HEK293 (cell line): ENCODE results near the gene SLC46A1.

Experiments used
- BCL11A ChIP-seq: fragments of 450-650 bp; formaldehyde crosslinking; IDR thresholded peaks from 2 replicates; pipeline ENCODE4 v1.5.1; 2016; ENCODE audit warnings: low read depth, missing biosample characterization, missing genetic modification characterization
- GLI2 ChIP-seq: fragments of 450-650 bp; formaldehyde crosslinking; IDR thresholded peaks from 2 replicates; pipeline ENCODE4; 2017; ENCODE audit warnings: missing biosample characterization, missing genetic modification characterization, low read depth, borderline replicate concordance
- GLIS1 ChIP-seq: fragments of 450-650 bp; formaldehyde crosslinking; IDR thresholded peaks from 2 replicates; pipeline ENCODE4 v1.5.1; 2016; ENCODE audit warnings: missing biosample characterization, missing genetic modification characterization
- GLIS2 ChIP-seq: fragments of 450-650 bp; formaldehyde crosslinking; IDR thresholded peaks from 2 replicates; pipeline ENCODE4 v1.5.1; 2016; ENCODE audit warnings: missing biosample characterization, missing genetic modification characterization
- HOXD13 ChIP-seq: sonication (generic); formaldehyde crosslinking; IDR thresholded peaks from 2 replicates; pipeline ENCODE4 v1.8.0; 2022; ENCODE audit warnings: missing genetic modification reagents, borderline replicate concordance
- KLF9 ChIP-seq: fragments of 450-650 bp; formaldehyde crosslinking; IDR thresholded peaks from 2 replicates; pipeline ENCODE4 v1.5.1; 2016; ENCODE audit warnings: missing biosample characterization, missing genetic modification characterization, low read depth
- MZF1 ChIP-seq: fragments of 450-650 bp; formaldehyde crosslinking; IDR thresholded peaks from 2 replicates; pipeline ENCODE4 v1.5.1; 2017; ENCODE audit warnings: missing biosample characterization, missing genetic modification characterization, borderline replicate concordance
- RBAK ChIP-seq: fragments of 450-650 bp; formaldehyde crosslinking; IDR thresholded peaks from 2 replicates; pipeline ENCODE4 v1.5.1; 2016; ENCODE audit warnings: missing biosample characterization, missing genetic modification characterization
- YY1 ChIP-seq: fragments of 450-650 bp; formaldehyde crosslinking; IDR thresholded peaks from 2 replicates; pipeline ENCODE4 v1.5.1; 2018; ENCODE audit warnings: missing biosample characterization, missing genetic modification characterization
- ZBTB1 ChIP-seq: fragments of 450-650 bp; formaldehyde crosslinking; IDR thresholded peaks from 2 replicates; pipeline ENCODE4 v1.5.1; 2016; ENCODE audit warnings: missing biosample characterization, missing genetic modification characterization
- ZBTB48 ChIP-seq: fragments of 450-650 bp; formaldehyde crosslinking; IDR thresholded peaks from 2 replicates; pipeline ENCODE4 v1.5.1; 2016; ENCODE audit warnings: missing biosample characterization, missing genetic modification characterization
- ZFHX2 ChIP-seq: fragments of 450-650 bp; formaldehyde crosslinking; conservative IDR thresholded peaks from 2 replicates; pipeline ENCODE4 v1.5.1; 2016; ENCODE audit warnings: missing biosample characterization, missing genetic modification characterization
- ZNF10 ChIP-seq: fragments of 450-650 bp; formaldehyde crosslinking; IDR thresholded peaks from 2 replicates; pipeline ENCODE4 v1.5.1; 2017; ENCODE audit warnings: missing biosample characterization, missing genetic modification characterization
- ZNF138 ChIP-seq: fragments of 450-650 bp; formaldehyde crosslinking; IDR thresholded peaks from 2 replicates; pipeline ENCODE4 v1.5.1; 2016; ENCODE audit warnings: missing biosample characterization, missing genetic modification characterization, borderline replicate concordance
- ZNF184 ChIP-seq: fragments of 450-650 bp; IDR thresholded peaks from 2 replicates; pipeline ENCODE4 v1.5.1; 2018; ENCODE audit warnings: missing biosample characterization, mild to moderate bottlenecking, missing genetic modification characterization
- ZNF211 ChIP-seq: fragments of 450-650 bp; formaldehyde crosslinking; IDR thresholded peaks from 2 replicates; pipeline ENCODE4 v1.5.1; 2016; ENCODE audit warnings: low read depth, missing biosample characterization, missing genetic modification characterization
- ZNF274 ChIP-seq, 2 experiments: fragments of 200-500 bp in 1 of 2; fragments of 450-650 bp in 1 of 2; sonication (Bioruptor generic) in 1 of 2; formaldehyde crosslinking in 1 of 2; IDR thresholded peaks; 2 replicates each; pipeline versions ENCODE4 v1.5.1 to v1.6.1; 2014 to 2016; ENCODE audit warnings: borderline replicate concordance in 1 of 2, inconsistent platforms in 1 of 2, low read length in 1 of 2, missing biosample characterization in 1 of 2, missing genetic modification characterization in 1 of 2
- ZNF335 ChIP-seq: fragments of 450-650 bp; formaldehyde crosslinking; conservative IDR thresholded peaks from 2 replicates; pipeline ENCODE4 v1.5.1; 2016; ENCODE audit warnings: missing biosample characterization, missing genetic modification characterization
- ZNF391 ChIP-seq: fragments of 450-650 bp; formaldehyde crosslinking; IDR thresholded peaks from 2 replicates; pipeline ENCODE4 v1.5.1; 2016; ENCODE audit warnings: low read depth, missing biosample characterization, missing genetic modification characterization, borderline replicate concordance
- ZNF404 ChIP-seq: fragments of 450-650 bp; formaldehyde crosslinking; IDR thresholded peaks from 2 replicates; pipeline ENCODE4 v1.5.1; 2017; ENCODE audit warnings: missing biosample characterization, missing genetic modification characterization
- ZNF433 ChIP-seq: fragments of 450-650 bp; formaldehyde crosslinking; IDR thresholded peaks from 2 replicates; pipeline ENCODE4 v1.5.1; 2016; ENCODE audit warnings: missing biosample characterization, missing genetic modification characterization, low read depth
- ZNF544 ChIP-seq: fragments of 450-650 bp; formaldehyde crosslinking; IDR thresholded peaks from 2 replicates; pipeline ENCODE4 v1.5.0; 2017; ENCODE audit warnings: missing biosample characterization, missing genetic modification characterization
- ZNF560 ChIP-seq: fragments of 450-650 bp; formaldehyde crosslinking; IDR thresholded peaks from 2 replicates; pipeline ENCODE4 v1.5.1; 2017; ENCODE audit warnings: missing biosample characterization, missing genetic modification characterization, borderline replicate concordance
- ZNF776 ChIP-seq: fragments of 450-650 bp; formaldehyde crosslinking; IDR thresholded peaks from 2 replicates; pipeline ENCODE4 v1.5.0; 2017; ENCODE audit warnings: missing biosample characterization, missing genetic modification characterization, borderline replicate concordance
- ZNF792 ChIP-seq: fragments of 450-650 bp; formaldehyde crosslinking; IDR thresholded peaks from 2 replicates; pipeline ENCODE4 v1.5.1; 2016; ENCODE audit warnings: missing biosample characterization, missing genetic modification characterization
- ZSCAN23 ChIP-seq: fragments of 450-650 bp; formaldehyde crosslinking; IDR thresholded peaks from 2 replicates; pipeline ENCODE4 v1.5.1; 2016; ENCODE audit warnings: missing biosample characterization, missing genetic modification characterization
- ZXDB ChIP-seq: fragments of 450-650 bp; formaldehyde crosslinking; IDR thresholded peaks from 2 replicates; pipeline ENCODE4 v1.5.1; 2016; ENCODE audit warnings: missing biosample characterization, missing genetic modification characterization
- TF ChIP-seq, protein P1 (sequence below): fragments of 450-650 bp; formaldehyde crosslinking; IDR thresholded peaks from 2 replicates; pipeline ENCODE4 v1.5.1; 2016; ENCODE audit warnings: missing biosample characterization, missing genetic modification characterization
- TF ChIP-seq, protein P2 (sequence below): fragments of 450-650 bp; formaldehyde crosslinking; IDR thresholded peaks from 2 replicates; pipeline ENCODE4 v1.5.1; 2016; ENCODE audit warnings: missing biosample characterization, missing genetic modification characterization
- TF ChIP-seq, protein P3 (sequence below): fragments of 450-650 bp; formaldehyde crosslinking; IDR thresholded peaks from 2 replicates; pipeline ENCODE4 v1.5.1; 2016; ENCODE audit warnings: missing biosample characterization, missing genetic modification characterization
- TF ChIP-seq, protein P4 (sequence below): fragments of 450-650 bp; formaldehyde crosslinking; IDR thresholded peaks from 2 replicates; pipeline ENCODE4 v1.5.1; 2017; ENCODE audit warnings: missing biosample characterization, missing genetic modification characterization

Gene SLC46A1

DNA sequence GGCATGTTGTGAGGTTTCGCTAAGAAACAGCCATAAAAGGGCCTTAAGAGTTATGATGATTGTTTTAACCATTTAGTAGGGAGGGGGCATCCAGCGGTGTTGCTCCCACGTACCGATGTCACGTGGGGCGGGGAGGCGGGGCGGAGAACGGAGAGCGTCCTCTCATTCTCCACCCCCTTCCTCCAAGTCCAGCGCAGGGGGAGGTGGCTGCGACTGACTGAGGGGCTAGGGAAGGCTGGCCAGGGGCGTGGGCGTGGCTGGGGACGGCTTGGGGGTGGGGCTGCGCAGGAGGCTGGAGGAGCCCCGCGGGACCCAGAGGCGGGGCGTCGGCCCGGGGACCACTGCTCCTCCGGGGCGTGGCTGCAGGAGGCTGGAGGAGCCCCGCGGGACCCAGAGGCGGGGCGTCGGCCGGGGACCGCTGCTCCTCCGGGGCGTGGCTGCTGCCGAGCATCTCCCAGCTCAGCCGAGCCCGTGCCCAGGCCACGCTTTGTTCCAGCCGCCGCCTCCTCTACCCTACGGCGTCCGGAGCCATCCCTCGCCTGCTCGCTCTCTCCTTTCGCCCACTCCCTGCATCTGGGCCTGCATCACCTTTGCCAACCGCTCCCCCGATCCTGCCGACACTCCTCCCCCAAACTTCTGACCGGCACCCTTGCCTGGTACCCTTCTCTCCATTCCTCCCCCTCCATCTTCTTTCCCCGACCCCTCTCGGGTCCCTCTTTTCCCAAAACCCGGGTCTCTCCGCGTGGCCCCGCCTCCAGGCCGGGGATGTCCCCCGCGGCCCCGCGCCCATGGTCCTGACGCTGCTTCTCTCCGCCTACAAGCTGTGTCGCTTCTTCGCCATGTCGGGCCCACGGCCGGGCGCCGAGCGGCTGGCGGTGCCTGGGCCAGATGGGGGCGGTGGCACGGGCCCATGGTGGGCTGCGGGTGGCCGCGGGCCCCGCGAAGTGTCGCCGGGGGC is 34.5 kb downstream of the SLC46A1 start, which contains the start of gene SARM1 (continued):
- TF ChIP-seq, protein P1, sequence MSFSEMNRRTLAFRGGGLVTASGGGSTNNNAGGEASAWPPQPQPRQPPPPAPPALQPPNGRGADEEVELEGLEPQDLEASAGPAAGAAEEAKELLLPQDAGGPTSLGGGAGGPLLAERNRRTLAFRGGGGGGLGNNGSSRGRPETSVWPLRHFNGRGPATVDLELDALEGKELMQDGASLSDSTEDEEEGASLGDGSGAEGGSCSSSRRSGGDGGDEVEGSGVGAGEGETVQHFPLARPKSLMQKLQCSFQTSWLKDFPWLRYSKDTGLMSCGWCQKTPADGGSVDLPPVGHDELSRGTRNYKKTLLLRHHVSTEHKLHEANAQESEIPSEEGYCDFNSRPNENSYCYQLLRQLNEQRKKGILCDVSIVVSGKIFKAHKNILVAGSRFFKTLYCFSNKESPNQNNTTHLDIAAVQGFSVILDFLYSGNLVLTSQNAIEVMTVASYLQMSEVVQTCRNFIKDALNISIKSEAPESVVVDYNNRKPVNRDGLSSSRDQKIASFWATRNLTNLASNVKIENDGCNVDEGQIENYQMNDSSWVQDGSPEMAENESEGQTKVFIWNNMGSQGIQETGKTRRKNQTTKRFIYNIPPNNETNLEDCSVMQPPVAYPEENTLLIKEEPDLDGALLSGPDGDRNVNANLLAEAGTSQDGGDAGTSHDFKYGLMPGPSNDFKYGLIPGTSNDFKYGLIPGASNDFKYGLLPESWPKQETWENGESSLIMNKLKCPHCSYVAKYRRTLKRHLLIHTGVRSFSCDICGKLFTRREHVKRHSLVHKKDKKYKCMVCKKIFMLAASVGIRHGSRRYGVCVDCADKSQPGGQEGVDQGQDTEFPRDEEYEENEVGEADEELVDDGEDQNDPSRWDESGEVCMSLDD (tag by site-specific recombination): peak; percentile 84
- TF ChIP-seq ZBTB1 (no peak), ZNF335 (tag by site-specific recombination) (peak; percentile 98), ZNF184 (tag by site-specific recombination) (no peak; the same call in 1 of the 2 replicates), GLIS1 (tag by site-specific recombination) (peak; percentile 74), BCL11A (tag by site-specific recombination) (no peak), HOXD13 (no peak), ZNF404 (tag by site-specific recombination) (no peak), ZNF433 (tag by site-specific recombination) (no peak), ZNF10 (tag by site-specific recombination) (no peak; the same call in 1 of the 2 replicates), RBAK (tag by site-specific recombination) (no peak), MZF1 (tag by site-specific recombination) (no peak; the same call in 1 of the 2 replicates), ZSCAN23 (tag by site-specific recombination) (peak; percentile 72; the same call in 1 of the 2 replicates), GLI2 (no peak), ZNF391 (tag by site-specific recombination) (0 out of 2 replicates have a peak, but pooled peaks have one; percentile 50), ZNF560 (tag by site-specific recombination) (no peak), YY1 (tag by site-specific recombination) (no peak; the same call in none of the 2 replicates), ZNF211 (tag by site-specific recombination) (no peak), ZNF274 (IDR thresholded peaks at IDR 0.05; ENCODE audit: low read length) (no peak), ZNF274 (tag by site-specific recombination; IDR thresholded peaks at IDR 0.05; ENCODE audit: borderline replicate concordance) (no peak), ZFHX2 (tag by site-specific recombination) (peak; percentile 96), ZNF776 (no peak), ZNF792 (no peak), ZBTB48 (tag by site-specific recombination) (peak; percentile 93), GLIS2 (tag by site-specific recombination) (peak; percentile 84), ZXDB (tag by site-specific recombination) (no peak; the same call in 1 of the 2 replicates), KLF9 (peak; percentile 97), ZNF544 (tag by site-specific recombination) (no peak), ZNF138 (tag by site-specific recombination) (no peak)
- TF ChIP-seq, protein P2, sequence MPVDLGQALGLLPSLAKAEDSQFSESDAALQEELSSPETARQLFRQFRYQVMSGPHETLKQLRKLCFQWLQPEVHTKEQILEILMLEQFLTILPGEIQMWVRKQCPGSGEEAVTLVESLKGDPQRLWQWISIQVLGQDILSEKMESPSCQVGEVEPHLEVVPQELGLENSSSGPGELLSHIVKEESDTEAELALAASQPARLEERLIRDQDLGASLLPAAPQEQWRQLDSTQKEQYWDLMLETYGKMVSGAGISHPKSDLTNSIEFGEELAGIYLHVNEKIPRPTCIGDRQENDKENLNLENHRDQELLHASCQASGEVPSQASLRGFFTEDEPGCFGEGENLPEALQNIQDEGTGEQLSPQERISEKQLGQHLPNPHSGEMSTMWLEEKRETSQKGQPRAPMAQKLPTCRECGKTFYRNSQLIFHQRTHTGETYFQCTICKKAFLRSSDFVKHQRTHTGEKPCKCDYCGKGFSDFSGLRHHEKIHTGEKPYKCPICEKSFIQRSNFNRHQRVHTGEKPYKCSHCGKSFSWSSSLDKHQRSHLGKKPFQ (tag by site-specific recombination): no peak
- TF ChIP-seq, protein P3, sequence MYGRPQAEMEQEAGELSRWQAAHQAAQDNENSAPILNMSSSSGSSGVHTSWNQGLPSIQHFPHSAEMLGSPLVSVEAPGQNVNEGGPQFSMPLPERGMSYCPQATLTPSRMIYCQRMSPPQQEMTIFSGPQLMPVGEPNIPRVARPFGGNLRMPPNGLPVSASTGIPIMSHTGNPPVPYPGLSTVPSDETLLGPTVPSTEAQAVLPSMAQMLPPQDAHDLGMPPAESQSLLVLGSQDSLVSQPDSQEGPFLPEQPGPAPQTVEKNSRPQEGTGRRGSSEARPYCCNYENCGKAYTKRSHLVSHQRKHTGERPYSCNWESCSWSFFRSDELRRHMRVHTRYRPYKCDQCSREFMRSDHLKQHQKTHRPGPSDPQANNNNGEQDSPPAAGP (tag by site-specific recombination): peak; percentile 81
- TF ChIP-seq, protein P4, sequence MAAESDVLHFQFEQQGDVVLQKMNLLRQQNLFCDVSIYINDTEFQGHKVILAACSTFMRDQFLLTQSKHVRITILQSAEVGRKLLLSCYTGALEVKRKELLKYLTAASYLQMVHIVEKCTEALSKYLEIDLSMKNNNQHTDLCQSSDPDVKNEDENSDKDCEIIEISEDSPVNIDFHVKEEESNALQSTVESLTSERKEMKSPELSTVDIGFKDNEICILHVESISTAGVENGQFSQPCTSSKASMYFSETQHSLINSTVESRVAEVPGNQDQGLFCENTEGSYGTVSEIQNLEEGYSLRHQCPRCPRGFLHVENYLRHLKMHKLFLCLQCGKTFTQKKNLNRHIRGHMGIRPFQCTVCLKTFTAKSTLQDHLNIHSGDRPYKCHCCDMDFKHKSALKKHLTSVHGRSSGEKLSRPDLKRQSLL (tag by site-specific recombination): no peak
